IMR-90 (cell line): ENCODE measurements around the gene TP53BP1.

ENCODE experiments used
- BHLHE40 ChIP-seq: fragments of 150-350 bp; IDR thresholded peaks from 2 replicates; pipeline ENCODE4 v1.6.1; 2016; ENCODE audit warnings: mild to moderate bottlenecking, low read depth, low read length
- CEBPB ChIP-seq: IDR thresholded peaks from 2 replicates; pipeline ENCODE4 v1.6.1; 2012; ENCODE audit warnings: low read depth, low read length, improper control_type of control experiment
- CHD1 ChIP-seq: IDR thresholded peaks from 2 replicates; pipeline ENCODE4 v1.6.1; 2012; ENCODE audit warnings: low read depth, low read length, improper control_type of control experiment
- FOS ChIP-seq: fragments of 150-350 bp; IDR thresholded peaks from 2 replicates; pipeline ENCODE4 v1.6.1; 2016; ENCODE audit warnings: low read depth, low read length
- MAFK ChIP-seq: IDR thresholded peaks from 2 replicates; pipeline ENCODE4 v1.6.1; 2012; ENCODE audit warnings: low read depth, low read length, improper control_type of control experiment
- MXI1 ChIP-seq: IDR thresholded peaks from 2 replicates; pipeline ENCODE4 v1.6.1; 2012; ENCODE audit warnings: low read depth, mild to moderate bottlenecking, low read length, moderate library complexity, borderline replicate concordance
- NFE2L2 ChIP-seq: fragments of 150-350 bp; IDR thresholded peaks from 2 replicates; pipeline ENCODE4 v1.6.1; 2016; ENCODE audit warnings: low read depth, mild to moderate bottlenecking, low read length
- POLR2A ChIP-seq: IDR thresholded peaks from 2 replicates; pipeline ENCODE4 v1.6.1; 2012; ENCODE audit warnings: mild to moderate bottlenecking, low read depth, low read length
- RAD21 ChIP-seq: IDR thresholded peaks from 2 replicates; pipeline ENCODE4 v1.6.1; 2012; ENCODE audit warnings: low read length, improper control_type of control experiment
- RCOR1 ChIP-seq: IDR thresholded peaks from 2 replicates; pipeline ENCODE4 v1.6.1; 2012; ENCODE audit warnings: mild to moderate bottlenecking, low read length, improper control_type of control experiment; ENCODE audit not compliant: insufficient replicate concordance
- RFX5 ChIP-seq: IDR thresholded peaks from 2 replicates; pipeline ENCODE4 v1.8.0; 2012; ENCODE audit warnings: low read depth, mild to moderate bottlenecking, low read length, moderate library complexity
- SMC3 ChIP-seq: fragments of 150-350 bp; IDR thresholded peaks from 2 replicates; pipeline ENCODE4 v1.6.1; 2016; ENCODE audit warnings: low read depth, mild to moderate bottlenecking, antibody characterized with exemption, low read length, moderate library complexity
- USF2 ChIP-seq: fragments of 150-350 bp; IDR thresholded peaks from 2 replicates; pipeline ENCODE4 v1.6.1; 2017; ENCODE audit warnings: mild to moderate bottlenecking, antibody characterized with exemption, low read length, low read depth
- TF ChIP-seq, protein P1 (sequence below): conservative IDR thresholded peaks from 2 replicates; pipeline ENCODE4 v1.5.1; 2012; ENCODE audit warnings: mild to moderate bottlenecking, low read depth, low read length, improper control_type of control experiment

DNA sequence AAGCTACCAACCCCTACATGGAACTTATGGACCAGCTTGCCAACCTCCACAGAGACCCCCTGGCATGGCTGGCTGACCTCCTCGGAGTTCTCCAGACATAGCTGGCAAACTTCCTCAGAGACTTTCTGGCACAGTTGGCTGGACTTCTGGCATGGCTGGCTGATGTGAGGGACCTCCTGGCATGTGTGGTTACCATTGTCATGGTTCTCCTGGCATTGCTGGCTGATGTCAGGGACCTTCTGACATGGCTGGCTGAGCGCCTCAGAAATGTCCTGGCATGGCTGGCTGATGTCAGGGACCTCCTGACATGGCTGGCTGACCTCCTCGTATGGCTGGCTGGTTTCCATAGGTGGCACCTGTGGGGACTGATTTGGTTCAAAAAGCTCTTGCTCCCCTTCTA lies 41.9 kb upstream of the TP53BP1 start:
- TF ChIP-seq, protein P1, sequence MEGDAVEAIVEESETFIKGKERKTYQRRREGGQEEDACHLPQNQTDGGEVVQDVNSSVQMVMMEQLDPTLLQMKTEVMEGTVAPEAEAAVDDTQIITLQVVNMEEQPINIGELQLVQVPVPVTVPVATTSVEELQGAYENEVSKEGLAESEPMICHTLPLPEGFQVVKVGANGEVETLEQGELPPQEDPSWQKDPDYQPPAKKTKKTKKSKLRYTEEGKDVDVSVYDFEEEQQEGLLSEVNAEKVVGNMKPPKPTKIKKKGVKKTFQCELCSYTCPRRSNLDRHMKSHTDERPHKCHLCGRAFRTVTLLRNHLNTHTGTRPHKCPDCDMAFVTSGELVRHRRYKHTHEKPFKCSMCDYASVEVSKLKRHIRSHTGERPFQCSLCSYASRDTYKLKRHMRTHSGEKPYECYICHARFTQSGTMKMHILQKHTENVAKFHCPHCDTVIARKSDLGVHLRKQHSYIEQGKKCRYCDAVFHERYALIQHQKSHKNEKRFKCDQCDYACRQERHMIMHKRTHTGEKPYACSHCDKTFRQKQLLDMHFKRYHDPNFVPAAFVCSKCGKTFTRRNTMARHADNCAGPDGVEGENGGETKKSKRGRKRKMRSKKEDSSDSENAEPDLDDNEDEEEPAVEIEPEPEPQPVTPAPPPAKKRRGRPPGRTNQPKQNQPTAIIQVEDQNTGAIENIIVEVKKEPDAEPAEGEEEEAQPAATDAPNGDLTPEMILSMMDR = no peak
- TF ChIP-seq USF2 (no peak), POLR2A (no peak), MAFK (no peak), RFX5 (no peak), BHLHE40 (no peak), NFE2L2 (no peak), RCOR1 (no peak), CEBPB (no peak), RAD21 (no peak), MXI1 (no peak), SMC3 (no peak), CHD1 (no peak), FOS (no peak)
